Measurements from ENCODE around the gene KIZ. TPM values are rescaled to one million over a fixed set of nuclear protein-coding genes. Genes with fewer than 3 reads are reported as not detected.

KIZ gene
- polyA plus RNA-seq, 1 experiment = 13.6 TPM

DNA sequence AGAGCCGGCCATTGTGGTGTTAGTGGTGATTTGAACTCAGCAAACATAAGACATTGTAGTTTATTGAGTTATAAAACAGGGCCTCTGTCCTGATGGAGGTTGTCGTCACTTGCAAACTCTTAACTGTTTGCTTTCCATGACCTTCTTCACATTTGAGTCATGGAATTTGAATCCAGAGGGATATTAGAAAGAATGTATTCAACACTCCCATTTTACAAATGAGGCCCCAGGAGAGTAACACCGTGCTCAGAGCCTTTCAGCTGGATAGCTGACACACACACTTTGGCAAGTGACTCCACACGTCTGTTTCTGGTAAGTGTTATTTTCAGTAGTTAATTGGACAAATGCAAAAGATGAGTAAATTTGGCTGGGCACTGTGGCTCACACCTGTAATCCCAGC is 104.8 kb downstream of the KIZ start:
- Histone ChIP-seq H3K36me3 (ENCODE audit: control insufficient read depth, insufficient read depth, low read length) (0 out of 2 replicates have a peak, but pooled peaks cover 3% of the 10 kb centered on the region), H3K4me3 (ENCODE audit: low read depth, low read length) (no peak overlapping the region), H3K27me3 (ENCODE audit: control insufficient read depth, insufficient read depth, low read length) (no peaks in the 10 kb centered on the region)
- POLR2A ChIA-PET = no interaction called here
- CTCF ChIA-PET = interaction anchor here (1.0 to 1.2 kb wide), 2 partner anchors 275 to 371 kb away, joined by 4 read pairs; no protein-coding TSS in a partner anchor
- TF ChIP-seq, protein P1, sequence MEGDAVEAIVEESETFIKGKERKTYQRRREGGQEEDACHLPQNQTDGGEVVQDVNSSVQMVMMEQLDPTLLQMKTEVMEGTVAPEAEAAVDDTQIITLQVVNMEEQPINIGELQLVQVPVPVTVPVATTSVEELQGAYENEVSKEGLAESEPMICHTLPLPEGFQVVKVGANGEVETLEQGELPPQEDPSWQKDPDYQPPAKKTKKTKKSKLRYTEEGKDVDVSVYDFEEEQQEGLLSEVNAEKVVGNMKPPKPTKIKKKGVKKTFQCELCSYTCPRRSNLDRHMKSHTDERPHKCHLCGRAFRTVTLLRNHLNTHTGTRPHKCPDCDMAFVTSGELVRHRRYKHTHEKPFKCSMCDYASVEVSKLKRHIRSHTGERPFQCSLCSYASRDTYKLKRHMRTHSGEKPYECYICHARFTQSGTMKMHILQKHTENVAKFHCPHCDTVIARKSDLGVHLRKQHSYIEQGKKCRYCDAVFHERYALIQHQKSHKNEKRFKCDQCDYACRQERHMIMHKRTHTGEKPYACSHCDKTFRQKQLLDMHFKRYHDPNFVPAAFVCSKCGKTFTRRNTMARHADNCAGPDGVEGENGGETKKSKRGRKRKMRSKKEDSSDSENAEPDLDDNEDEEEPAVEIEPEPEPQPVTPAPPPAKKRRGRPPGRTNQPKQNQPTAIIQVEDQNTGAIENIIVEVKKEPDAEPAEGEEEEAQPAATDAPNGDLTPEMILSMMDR (IDR thresholded peaks at IDR 0.05; ENCODE audit: insufficient read depth, low read depth, low read length) = no peak
- DNase-seq (ENCODE audit: low read depth) = no peak

DNA sequence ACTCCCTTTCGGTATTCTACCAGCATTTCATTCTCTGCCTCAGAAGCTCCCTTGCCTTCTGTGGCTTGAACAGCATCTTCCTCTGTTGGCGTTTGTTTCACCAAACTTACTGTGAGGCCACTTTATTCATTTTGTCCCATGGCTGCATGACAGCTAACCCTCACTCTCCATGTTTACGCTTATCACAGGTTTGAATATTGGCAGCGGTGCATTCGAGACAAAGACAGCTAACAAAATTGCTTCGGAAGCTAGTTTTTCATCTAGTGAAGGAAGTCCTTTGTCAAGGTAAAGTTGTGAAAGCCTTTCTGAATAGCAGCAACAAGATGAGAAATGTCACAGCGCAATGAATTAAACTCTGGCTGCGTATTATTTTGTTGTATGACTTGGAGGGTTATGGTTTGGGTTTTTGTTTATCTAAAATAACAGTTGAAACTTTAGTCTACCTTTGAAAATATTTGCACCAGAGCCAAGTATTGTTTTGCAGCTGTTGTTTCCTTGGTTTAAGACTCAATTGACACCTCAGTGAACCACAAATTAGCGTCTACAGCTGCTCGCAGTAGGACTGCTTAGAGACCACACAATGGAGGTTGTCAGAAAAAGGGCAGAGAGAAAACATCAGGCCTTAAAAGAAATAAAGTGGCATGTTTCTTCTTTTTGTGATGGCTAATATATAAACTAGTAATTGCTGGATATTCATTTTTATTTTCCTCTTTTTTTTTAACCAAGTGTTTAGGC is 106.8 kb downstream of the KIZ start:
- no peak for DNase-seq (ENCODE audit: low read depth)
- Histone ChIP-seq H3K4me3 (ENCODE audit: low read depth, low read length) (no peak overlapping the region), H3K36me3 (ENCODE audit: control insufficient read depth, insufficient read depth, low read length) (0 out of 2 replicates have a peak, but pooled peaks cover 3% of the 10 kb centered on the region), H3K27me3 (ENCODE audit: control insufficient read depth, insufficient read depth, low read length) (no peaks in the 10 kb centered on the region)
- ChIA-PET CTCF (interaction anchor here (1.1 kb wide), 1 partner anchor 272 kb away, joined by 4 read pairs; no protein-coding TSS in a partner anchor), POLR2A (interaction anchor here (0.6 kb wide), 1 partner anchor 140 kb away, joined by 5 read pairs; no protein-coding TSS in a partner anchor)
- TF ChIP-seq, protein P1 (IDR thresholded peaks at IDR 0.05; ENCODE audit: insufficient read depth, low read depth, low read length) = no peak

DNA sequence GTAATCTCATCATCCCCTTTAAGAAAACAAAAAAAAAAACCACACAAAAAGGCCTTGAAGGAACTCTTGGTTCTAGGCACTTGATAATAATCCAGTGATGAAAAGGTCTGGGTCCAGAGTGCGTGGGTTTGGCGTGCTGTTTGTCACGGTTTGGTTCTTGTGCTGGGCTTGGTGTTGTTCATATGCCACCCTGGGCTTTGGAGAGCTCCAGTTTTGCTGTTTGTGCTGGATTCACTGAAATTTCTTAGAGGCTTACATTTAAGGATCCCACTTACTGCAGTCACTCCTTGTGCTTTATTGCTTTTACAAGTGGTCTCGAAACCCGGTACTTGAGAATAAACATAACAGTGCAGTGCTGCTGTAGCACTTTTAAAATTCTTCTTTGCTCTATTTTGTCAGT is 108.4 kb downstream of the KIZ start:
- CTCF ChIA-PET = interaction anchor here (0.6 to 9.4 kb wide), 14 partner anchors 10 to 370 kb away, joined by 3 to 208 read pairs (median 16); partner anchors contain the start of genes KIZ and NKX2-2
- no peak for DNase-seq (ENCODE audit: low read depth)
- Histone ChIP-seq H3K36me3 (ENCODE audit: control insufficient read depth, insufficient read depth, low read length) (peaks cover 8% of the 10 kb centered on the region), H3K27me3 (ENCODE audit: control insufficient read depth, insufficient read depth, low read length) (no peaks in the 10 kb centered on the region), H3K4me3 (ENCODE audit: low read depth, low read length) (no peak overlapping the region)
- POLR2A ChIA-PET = interaction anchor here (0.6 kb wide), 1 partner anchor 19 kb away, joined by 3 read pairs; no protein-coding TSS in a partner anchor
- TF ChIP-seq, protein P1 (IDR thresholded peaks at IDR 0.05; ENCODE audit: insufficient read depth, low read depth, low read length) = no peak

DNA sequence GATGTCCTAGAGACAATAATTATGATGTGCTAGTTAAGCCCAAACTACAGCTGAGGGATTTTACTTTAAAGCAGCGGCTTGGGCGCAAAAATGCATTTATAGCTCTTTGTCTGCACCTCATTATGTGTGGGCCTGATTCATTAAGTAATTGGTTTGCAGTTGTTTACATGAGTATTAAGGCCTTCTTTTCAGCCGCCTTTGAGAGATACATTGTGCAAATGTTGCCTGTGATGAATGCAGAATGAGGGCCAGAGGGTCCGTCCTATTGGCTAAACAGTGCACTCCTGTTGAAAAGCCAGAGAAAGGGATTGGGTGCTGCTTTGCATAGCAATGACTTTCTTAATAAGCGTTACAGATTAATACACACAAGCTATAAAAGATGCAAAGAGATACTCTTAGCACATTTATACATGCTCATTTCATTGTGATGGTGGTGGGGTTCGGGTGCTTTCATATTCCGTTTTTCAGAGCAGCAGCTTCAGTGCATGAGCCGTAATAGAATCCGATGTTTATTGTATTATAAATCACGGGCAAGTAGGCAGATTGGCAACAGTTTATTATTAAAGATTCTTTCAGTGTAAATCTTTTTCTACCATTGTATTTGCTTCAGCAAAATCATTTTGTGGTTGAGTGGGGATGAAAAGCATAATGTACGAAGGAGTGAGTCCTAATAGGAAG is 109.1 kb downstream of the KIZ start:
- DNase-seq (ENCODE audit: low read depth) = no peak
- Histone ChIP-seq H3K36me3 (ENCODE audit: control insufficient read depth, insufficient read depth, low read length) (peaks cover 8% of the 10 kb centered on the region), H3K27me3 (ENCODE audit: control insufficient read depth, insufficient read depth, low read length) (no peaks in the 10 kb centered on the region), H3K4me3 (ENCODE audit: low read depth, low read length) (no peak overlapping the region)
- ChIA-PET POLR2A (interaction anchor here (0.6 kb wide), 1 partner anchor 20 kb away, joined by 3 read pairs; no protein-coding TSS in a partner anchor), CTCF (interaction anchor here (0.6 to 9.4 kb wide), 43 partner anchors 10 to 398 kb away, joined by 3 to 208 read pairs (median 5); partner anchors contain the start of genes KIZ, NKX2-2 and XRN2)
- TF ChIP-seq, protein P1 (IDR thresholded peaks at IDR 0.05; ENCODE audit: insufficient read depth, low read depth, low read length) = no peak
